Neural cell (in vitro differentiated cells): ENCODE data around the gene GBE1. TPM values are rescaled to one million over a fixed set of nuclear protein-coding genes. Genes with fewer than 3 reads are reported as not detected.

ENCODE experiments used
- H2AFZ ChIP-seq: fragments of 200-600, 300-800 bp; sonication (generic), shearing (Covaris generic); 2 replicates; pipeline ENCODE4 v1.6.0; 2014; ENCODE audit warnings: low read depth, mild to moderate bottlenecking, antibody characterized with exemption, low read length, moderate library complexity
- H3F3A ChIP-seq: fragments of 200-600 bp; shearing (Covaris generic); 2 replicates; pipeline ENCODE4 v1.6.1; 2016; ENCODE audit warnings: mild to moderate bottlenecking, moderate library complexity, mixed read lengths, antibody characterized with exemption, low read length; ENCODE audit not compliant: insufficient read depth, poor library complexity, severe bottlenecking
- H3K27ac ChIP-seq: fragments of 200-600, 300-800 bp; sonication (generic), shearing (Covaris generic); 2 replicates; pipeline ENCODE4 v1.5.1; 2014; ENCODE audit warnings: mild to moderate bottlenecking, low read length, moderate library complexity
- H3K27me3 ChIP-seq: fragments of 300-800, 200-600 bp; sonication (generic), shearing (Covaris generic); 2 replicates; pipeline ENCODE4 v1.6.0; 2014; ENCODE audit warnings: mild to moderate bottlenecking, low read depth, low read length, moderate library complexity; ENCODE audit not compliant: insufficient read depth
- H3K36me3 ChIP-seq: fragments of 300-800, 200-600 bp; sonication (generic), shearing (Covaris generic); 2 replicates; pipeline ENCODE4 v1.5.1; 2014; ENCODE audit warnings: mild to moderate bottlenecking, antibody characterized with exemption, low read length, moderate library complexity; ENCODE audit not compliant: insufficient read depth
- H3K4me2 ChIP-seq: fragments of 300-800, 200-600 bp; sonication (generic), shearing (Covaris generic); 2 replicates; pipeline ENCODE4 v1.6.0; 2014; ENCODE audit warnings: mild to moderate bottlenecking, low read length
- H3K4me3 ChIP-seq: fragments of 300-800, 200-600 bp; sonication (generic), shearing (Covaris generic); 2 replicates; pipeline ENCODE4 v1.5.1; 2014; ENCODE audit warnings: mild to moderate bottlenecking, low read length, moderate library complexity
- H3K79me2 ChIP-seq: fragments of 200-600 bp; shearing (Covaris generic); replicated peaks from 2 replicates; pipeline ENCODE4 v1.6.0; 2014; ENCODE audit warnings: mild to moderate bottlenecking, low read length, moderate library complexity; ENCODE audit not compliant: insufficient read depth
- H3K9ac ChIP-seq: fragments of 300-800, 200-600 bp; sonication (generic), shearing (Covaris generic); 2 replicates; pipeline ENCODE4 v1.6.1; 2016; ENCODE audit warnings: mild to moderate bottlenecking, low read length, mixed read lengths
- H3K9me2 ChIP-seq: fragments of 200-600 bp; shearing (Covaris generic); 2 replicates; pipeline ENCODE4 v1.6.1; 2016; ENCODE audit warnings: mild to moderate bottlenecking, low read length, mixed read lengths; ENCODE audit not compliant: insufficient read depth
- H3K9me3 ChIP-seq: fragments of 200-600, 300-800 bp; sonication (generic), shearing (Covaris generic); 2 replicates; pipeline ENCODE4 v1.6.1; 2016; ENCODE audit warnings: mild to moderate bottlenecking, mixed run types, low read length, moderate library complexity, mixed read lengths
- H4K20me1 ChIP-seq: fragments of 200-600 bp; shearing (Covaris generic); 2 replicates; pipeline ENCODE4 v1.6.1; 2016; ENCODE audit warnings: mild to moderate bottlenecking, mixed run types; ENCODE audit not compliant: insufficient read depth
- CTCF ChIP-seq: fragments of 450-650 bp; IDR thresholded peaks from 2 replicates; pipeline ENCODE4 v1.5.1; 2014; ENCODE audit warnings: antibody characterized with exemption, mild to moderate bottlenecking, moderate library complexity; ENCODE audit not compliant: poor library complexity, severe bottlenecking
- EP300 ChIP-seq: fragments of 450-650 bp; conservative IDR thresholded peaks from 2 replicates; pipeline ENCODE4 v1.6.1; 2014; ENCODE audit warnings: antibody characterized with exemption, mild to moderate bottlenecking, moderate library complexity; ENCODE audit not compliant: poor library complexity, severe bottlenecking
- EZH2 ChIP-seq: fragments of 200-600, 300-800 bp; shearing (Covaris generic), sonication (generic); IDR thresholded peaks from 2 replicates; pipeline ENCODE4 v1.6.1; 2014; ENCODE audit warnings: antibody characterized with exemption, low read length, borderline replicate concordance, mild to moderate bottlenecking; ENCODE audit not compliant: insufficient read depth, poor library complexity, severe bottlenecking
- MXI1 ChIP-seq: fragments of 450-650 bp; conservative IDR thresholded peaks from 2 replicates; pipeline ENCODE4 v1.6.1; 2014; ENCODE audit warnings: antibody characterized with exemption, mild to moderate bottlenecking; ENCODE audit not compliant: poor library complexity, severe bottlenecking
- POLR2AphosphoS5 ChIP-seq: IDR thresholded peaks from 2 replicates; pipeline ENCODE4 v1.6.1; 2012
- RAD21 ChIP-seq: fragments of 450-650 bp; conservative IDR thresholded peaks from 2 replicates; pipeline ENCODE4 v1.6.1; 2014; ENCODE audit warnings: antibody characterized with exemption, mild to moderate bottlenecking, moderate library complexity
- SMC3 ChIP-seq: fragments of 450-650 bp; conservative IDR thresholded peaks from 2 replicates; pipeline ENCODE4 v1.6.1; 2014; ENCODE audit warnings: antibody characterized with exemption, mild to moderate bottlenecking, moderate library complexity; ENCODE audit not compliant: poor library complexity
- TAF1 ChIP-seq: IDR thresholded peaks from 2 replicates; pipeline ENCODE4 v1.6.1; 2012; ENCODE audit warnings: low read depth
- polyA plus RNA-seq: library from polyadenylated mRNA; depleted of rRNA; stranded (reverse); fragments of >200 nt; gene quantifications from 2 replicates; pipeline ENCODE4 v1.2.3, GENCODE V29; 2014
- TF ChIP-seq, protein P1 (sequence below): IDR thresholded peaks from 2 replicates; pipeline ENCODE4 v1.6.1; 2012; ENCODE audit warnings: borderline replicate concordance

GBE1 gene
- polyA plus RNA-seq, 1 donor from 2014 or later = 2.4 TPM

- Histone ChIP-seq H4K20me1 (no peaks in the 10 kb centered on the region), H3K9me3 (no peaks in the 10 kb centered on the region), H3K79me2 (no peaks in the 10 kb centered on the region), H3K9me2 (no peaks in the 10 kb centered on the region), H3K27ac (no peak overlapping the region), H3K9ac (no peak overlapping the region), H3K27me3 (no peaks in the 10 kb centered on the region), H3K4me3 (no peak overlapping the region), H3F3A (no peaks in the 10 kb centered on the region), H3K36me3 (no peaks in the 10 kb centered on the region), H2AFZ (no peak overlapping the region), H3K4me2 (no peak overlapping the region)
- no peak for TF ChIP-seq MXI1
- TF ChIP-seq CTCF = no peak
- TF ChIP-seq EP300 = no peak
- TF ChIP-seq, protein P1, sequence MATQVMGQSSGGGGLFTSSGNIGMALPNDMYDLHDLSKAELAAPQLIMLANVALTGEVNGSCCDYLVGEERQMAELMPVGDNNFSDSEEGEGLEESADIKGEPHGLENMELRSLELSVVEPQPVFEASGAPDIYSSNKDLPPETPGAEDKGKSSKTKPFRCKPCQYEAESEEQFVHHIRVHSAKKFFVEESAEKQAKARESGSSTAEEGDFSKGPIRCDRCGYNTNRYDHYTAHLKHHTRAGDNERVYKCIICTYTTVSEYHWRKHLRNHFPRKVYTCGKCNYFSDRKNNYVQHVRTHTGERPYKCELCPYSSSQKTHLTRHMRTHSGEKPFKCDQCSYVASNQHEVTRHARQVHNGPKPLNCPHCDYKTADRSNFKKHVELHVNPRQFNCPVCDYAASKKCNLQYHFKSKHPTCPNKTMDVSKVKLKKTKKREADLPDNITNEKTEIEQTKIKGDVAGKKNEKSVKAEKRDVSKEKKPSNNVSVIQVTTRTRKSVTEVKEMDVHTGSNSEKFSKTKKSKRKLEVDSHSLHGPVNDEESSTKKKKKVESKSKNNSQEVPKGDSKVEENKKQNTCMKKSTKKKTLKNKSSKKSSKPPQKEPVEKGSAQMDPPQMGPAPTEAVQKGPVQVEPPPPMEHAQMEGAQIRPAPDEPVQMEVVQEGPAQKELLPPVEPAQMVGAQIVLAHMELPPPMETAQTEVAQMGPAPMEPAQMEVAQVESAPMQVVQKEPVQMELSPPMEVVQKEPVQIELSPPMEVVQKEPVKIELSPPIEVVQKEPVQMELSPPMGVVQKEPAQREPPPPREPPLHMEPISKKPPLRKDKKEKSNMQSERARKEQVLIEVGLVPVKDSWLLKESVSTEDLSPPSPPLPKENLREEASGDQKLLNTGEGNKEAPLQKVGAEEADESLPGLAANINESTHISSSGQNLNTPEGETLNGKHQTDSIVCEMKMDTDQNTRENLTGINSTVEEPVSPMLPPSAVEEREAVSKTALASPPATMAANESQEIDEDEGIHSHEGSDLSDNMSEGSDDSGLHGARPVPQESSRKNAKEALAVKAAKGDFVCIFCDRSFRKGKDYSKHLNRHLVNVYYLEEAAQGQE = no peak
- no peak for TF ChIP-seq RAD21
- TF ChIP-seq EZH2 = no peak
- no peak for TF ChIP-seq POLR2AphosphoS5
- TF ChIP-seq SMC3 = no peak
- no peak for TF ChIP-seq TAF1
These were observed 259.2 kb downstream of the GBE1 start for GRCh38 chr3:81502236-81502635.

DNA sequence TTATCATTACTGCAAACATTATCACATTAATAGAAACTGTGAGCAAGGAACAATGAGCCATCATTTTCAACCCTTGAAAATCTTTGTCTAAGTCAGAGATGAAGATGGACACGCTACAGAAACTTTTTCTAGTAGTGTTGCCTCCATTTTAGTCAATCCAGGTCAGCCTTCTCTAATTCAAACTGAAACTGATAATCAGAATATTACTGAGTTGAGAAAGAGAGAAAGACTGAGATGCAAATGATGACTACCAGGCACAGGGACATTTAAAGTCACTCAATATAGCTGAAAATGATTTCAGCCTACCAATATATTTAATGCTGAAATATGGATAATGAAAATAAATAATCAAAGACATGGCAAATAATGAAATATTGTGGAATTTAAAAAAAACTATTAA, 261.4 kb downstream of the GBE1 start:
- H2AFZ ChIP-seq = no peak overlapping the region
- H3K36me3 ChIP-seq = no peaks in the 10 kb centered on the region
- no peaks in the 10 kb centered on the region for H3K9me3 ChIP-seq
- no peak overlapping the region for H3K27ac ChIP-seq
- H3K27me3 ChIP-seq = no peaks in the 10 kb centered on the region
- H3K4me3 ChIP-seq = no peak overlapping the region
- H4K20me1 ChIP-seq = no peaks in the 10 kb centered on the region
- no peaks in the 10 kb centered on the region for H3K9me2 ChIP-seq
- no peaks in the 10 kb centered on the region for H3K79me2 ChIP-seq
- no peak overlapping the region for H3K4me2 ChIP-seq
- no peak for TF ChIP-seq TAF1
- no peak for TF ChIP-seq POLR2AphosphoS5
- no peak for TF ChIP-seq SMC3
- TF ChIP-seq, protein P1 = no peak
- TF ChIP-seq EZH2 = no peak
- no peak for TF ChIP-seq MXI1
- no peak for TF ChIP-seq EP300
- TF ChIP-seq RAD21 = no peak
- no peak for TF ChIP-seq CTCF
- H3K9ac ChIP-seq = no peak overlapping the region
- H3F3A ChIP-seq = no peaks in the 10 kb centered on the region
